ENCODE results near the gene C8B. TPM values are rescaled to one million over a fixed set of nuclear protein-coding genes. Genes with fewer than 3 reads are reported as not detected.

C8B gene
- total and polyA plus RNA-seq, 2 experiments from 2014 or later, result not detected

DNA sequence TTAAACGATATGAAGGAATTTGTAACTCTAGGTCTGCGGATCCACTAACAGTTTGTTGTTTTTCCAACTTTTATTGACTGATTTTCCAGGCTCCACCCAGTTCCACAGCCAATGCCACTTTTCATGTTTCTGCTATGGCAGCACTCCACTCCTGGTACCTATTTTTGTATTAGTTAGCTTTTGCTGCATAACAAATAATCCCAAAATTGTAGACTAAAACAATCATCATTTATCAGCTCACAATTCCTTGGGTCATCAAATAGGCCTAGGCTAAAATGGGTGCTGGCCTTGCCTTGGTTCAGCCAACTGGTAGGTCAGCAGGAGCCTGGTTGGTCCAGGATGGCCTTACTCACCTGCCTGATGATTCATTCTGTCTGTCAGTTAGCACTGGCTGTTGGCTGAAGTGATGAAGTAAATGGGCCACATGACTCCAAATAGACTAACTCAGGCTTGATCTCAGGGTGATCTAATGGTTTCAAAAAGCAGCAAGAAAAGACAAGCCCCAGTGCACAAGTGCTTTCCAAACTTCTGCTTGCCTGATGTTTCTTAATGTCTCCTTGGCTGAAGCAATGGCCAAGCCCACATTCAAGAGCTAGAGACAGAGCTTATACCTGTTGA, 3.2 kb upstream of the C8B start (continued):
- no peak for TF ChIP-seq EZH2 (IDR thresholded peaks at IDR 0.05; ENCODE audit: low read depth, unreplicated experiment)
- TF ChIP-seq, protein P1, sequence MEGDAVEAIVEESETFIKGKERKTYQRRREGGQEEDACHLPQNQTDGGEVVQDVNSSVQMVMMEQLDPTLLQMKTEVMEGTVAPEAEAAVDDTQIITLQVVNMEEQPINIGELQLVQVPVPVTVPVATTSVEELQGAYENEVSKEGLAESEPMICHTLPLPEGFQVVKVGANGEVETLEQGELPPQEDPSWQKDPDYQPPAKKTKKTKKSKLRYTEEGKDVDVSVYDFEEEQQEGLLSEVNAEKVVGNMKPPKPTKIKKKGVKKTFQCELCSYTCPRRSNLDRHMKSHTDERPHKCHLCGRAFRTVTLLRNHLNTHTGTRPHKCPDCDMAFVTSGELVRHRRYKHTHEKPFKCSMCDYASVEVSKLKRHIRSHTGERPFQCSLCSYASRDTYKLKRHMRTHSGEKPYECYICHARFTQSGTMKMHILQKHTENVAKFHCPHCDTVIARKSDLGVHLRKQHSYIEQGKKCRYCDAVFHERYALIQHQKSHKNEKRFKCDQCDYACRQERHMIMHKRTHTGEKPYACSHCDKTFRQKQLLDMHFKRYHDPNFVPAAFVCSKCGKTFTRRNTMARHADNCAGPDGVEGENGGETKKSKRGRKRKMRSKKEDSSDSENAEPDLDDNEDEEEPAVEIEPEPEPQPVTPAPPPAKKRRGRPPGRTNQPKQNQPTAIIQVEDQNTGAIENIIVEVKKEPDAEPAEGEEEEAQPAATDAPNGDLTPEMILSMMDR (conservative IDR thresholded peaks at IDR 0.05; ENCODE audit: low read depth in 2 of 2), result no peak

DNA sequence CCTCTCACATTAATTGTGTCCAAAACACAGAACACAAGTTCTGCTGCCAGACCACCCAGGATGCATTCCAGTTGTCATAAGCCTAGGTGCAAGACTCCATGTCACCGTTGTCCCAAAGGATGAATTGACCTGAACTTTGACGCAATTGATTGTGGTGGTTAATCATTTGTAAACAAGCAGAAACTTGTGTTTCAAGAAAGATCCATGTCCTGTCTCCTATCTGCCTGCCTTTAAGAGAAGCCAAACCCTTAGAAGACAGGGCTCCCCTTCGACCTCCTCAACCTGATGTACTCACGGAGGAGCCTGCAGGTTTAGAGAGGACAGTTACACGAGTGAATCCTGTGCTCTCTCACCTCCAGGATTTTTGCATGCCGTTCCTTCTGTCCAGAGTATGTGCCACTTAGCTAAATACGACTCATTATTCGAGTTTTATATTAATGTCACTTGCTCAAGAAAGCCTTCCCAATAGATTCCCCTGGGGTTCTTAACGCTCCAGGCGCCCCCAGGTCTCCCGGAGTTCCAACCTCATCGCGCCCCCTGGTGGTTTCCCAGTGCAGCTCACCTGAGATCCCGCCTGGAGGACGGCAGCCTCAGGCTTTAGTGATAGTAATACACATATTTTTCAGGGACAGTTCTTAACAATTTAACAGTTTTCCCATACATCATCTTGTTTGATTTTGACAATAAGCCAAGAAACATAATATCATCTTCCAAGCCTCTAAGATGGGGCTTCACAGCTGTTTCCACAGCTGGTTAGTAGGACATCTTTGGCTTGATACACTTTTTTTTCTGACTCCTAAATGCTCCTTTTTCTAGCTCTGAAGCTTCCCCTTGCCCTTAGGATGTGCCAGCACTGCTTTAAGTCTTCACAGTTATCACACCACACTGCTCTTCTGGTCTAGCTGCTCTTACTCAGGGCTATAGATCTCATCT, 2.4 kb upstream of the C8B start:
- no peak overlapping the region for H3K27ac Mint-ChIP-seq
- ATAC-seq (peak; percentile 96), DNase-seq (ENCODE audit: low spot score) (peak; percentile 85)

DNA sequence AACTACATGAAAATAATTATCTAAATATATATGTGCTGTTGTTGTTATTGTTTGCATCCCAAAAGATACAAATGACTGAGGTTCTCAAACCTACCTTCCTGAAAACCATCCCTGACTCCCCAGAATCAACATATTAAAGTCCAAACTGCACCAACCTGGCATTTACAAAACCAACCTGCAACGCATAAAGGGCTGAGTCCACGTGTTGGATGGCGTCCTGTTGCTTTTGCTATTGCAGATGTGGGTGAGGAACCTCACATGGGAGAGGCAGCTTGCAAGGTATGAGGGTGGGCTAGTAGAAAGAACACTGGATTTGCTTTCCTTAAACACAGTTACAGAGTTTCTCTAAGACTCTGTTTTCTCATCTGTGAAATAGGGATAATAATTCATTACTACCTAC, 1.5 kb upstream of the C8B start:
- TF ChIP-seq, protein P2, sequence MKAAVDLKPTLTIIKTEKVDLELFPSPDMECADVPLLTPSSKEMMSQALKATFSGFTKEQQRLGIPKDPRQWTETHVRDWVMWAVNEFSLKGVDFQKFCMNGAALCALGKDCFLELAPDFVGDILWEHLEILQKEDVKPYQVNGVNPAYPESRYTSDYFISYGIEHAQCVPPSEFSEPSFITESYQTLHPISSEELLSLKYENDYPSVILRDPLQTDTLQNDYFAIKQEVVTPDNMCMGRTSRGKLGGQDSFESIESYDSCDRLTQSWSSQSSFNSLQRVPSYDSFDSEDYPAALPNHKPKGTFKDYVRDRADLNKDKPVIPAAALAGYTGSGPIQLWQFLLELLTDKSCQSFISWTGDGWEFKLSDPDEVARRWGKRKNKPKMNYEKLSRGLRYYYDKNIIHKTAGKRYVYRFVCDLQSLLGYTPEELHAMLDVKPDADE (IDR thresholded peaks at IDR 0.05), result no peak
- no peaks in the 10 kb centered on the region for H3K27me3 ChIP-seq (ENCODE audit: insufficient read depth)
- no peaks in the 10 kb centered on the region for H3K9me3 Mint-ChIP-seq
- no peak overlapping the region for H3K27ac Mint-ChIP-seq
- H3K4me2 ChIP-seq, result no peak overlapping the region
- H4K20me1 ChIP-seq (replicated peaks; ENCODE audit: insufficient read depth), result no peaks in the 10 kb centered on the region
- no peaks in the 10 kb centered on the region for H3F3A ChIP-seq (replicated peaks; ENCODE audit: low read depth)
- H3K4me1 ChIP-seq (ENCODE audit: insufficient read depth), result no peaks in the 10 kb centered on the region
- H3K36me3 Mint-ChIP-seq (ENCODE audit: low read depth), result no peaks in the 10 kb centered on the region
- H3K27ac ChIP-seq (ENCODE audit: low read depth), result no peak overlapping the region
- H2AFZ ChIP-seq, result no peak overlapping the region
- no peak overlapping the region for H3K4me3 Mint-ChIP-seq
- H3K36me3 ChIP-seq (ENCODE audit: insufficient read depth), result no peaks in the 10 kb centered on the region
- H3K9me2 ChIP-seq (ENCODE audit: insufficient read depth), result no peaks in the 10 kb centered on the region
- DNase-seq (ENCODE audit: low spot score) (peak; percentile 3), ATAC-seq (no peak)
- peaks cover 2% of the 10 kb centered on the region for H3K27me3 Mint-ChIP-seq (ENCODE audit: insufficient read depth, low read depth, poor library complexity)
- no peaks in the 10 kb centered on the region for H3K79me2 ChIP-seq (replicated peaks; ENCODE audit: insufficient read depth)
- H3K4me3 ChIP-seq, result no peak overlapping the region
- peaks cover 12% of the 10 kb centered on the region; the same call in 2 of the 3 replicates for H3K4me1 Mint-ChIP-seq

More for the DNA sequence above, 2.4 kb upstream of the C8B start:
- no peaks in the 10 kb centered on the region for H3K9me2 ChIP-seq (ENCODE audit: insufficient read depth)
- no peaks in the 10 kb centered on the region for H3K27me3 Mint-ChIP-seq (ENCODE audit: insufficient read depth, low read depth, poor library complexity)
- no peak for TF ChIP-seq CREB1 (CRISPR knock-in tag; IDR thresholded peaks at IDR 0.05; ENCODE audit: low read depth)
- TF ChIP-seq, protein P1 (conservative IDR thresholded peaks at IDR 0.05; ENCODE audit: low read depth in 2 of 2), result peak; percentile 88 to 95
- H3K9me3 Mint-ChIP-seq, result no peaks in the 10 kb centered on the region
- no peaks in the 10 kb centered on the region for H3K4me1 ChIP-seq (ENCODE audit: insufficient read depth)
- H3F3A ChIP-seq (replicated peaks; ENCODE audit: low read depth), result no peaks in the 10 kb centered on the region
- no peaks in the 10 kb centered on the region for H3K36me3 ChIP-seq (ENCODE audit: insufficient read depth)
- H3K4me3 ChIP-seq, result no peak overlapping the region
- H3K27ac ChIP-seq (ENCODE audit: low read depth), result no peak overlapping the region
- no peaks in the 10 kb centered on the region for H3K36me3 Mint-ChIP-seq (ENCODE audit: low read depth)
- H3K4me3 Mint-ChIP-seq, result no peak overlapping the region
- H4K20me1 ChIP-seq (replicated peaks; ENCODE audit: insufficient read depth), result no peaks in the 10 kb centered on the region
- 0 out of 2 replicates have a peak overlapping the region, but pooled peaks have one; percentile 8 for H2AFZ ChIP-seq
- H3K4me2 ChIP-seq, result no peak overlapping the region
- H3K79me2 ChIP-seq (replicated peaks; ENCODE audit: insufficient read depth), result no peaks in the 10 kb centered on the region
- H3K27me3 ChIP-seq (ENCODE audit: insufficient read depth), result no peaks in the 10 kb centered on the region
- H3K4me1 Mint-ChIP-seq, result peaks cover 12% of the 10 kb centered on the region; the same call in 2 of the 3 replicates

Measured in GM23338 (cell line).